ENCODE measurements around the gene TMX3.

GRCh38 chr18:68757126-68757525 lies 42.2 kb upstream of the TMX3 start:
- TF ChIP-seq CTCF (IDR thresholded peaks at IDR 0.05) (no peak), POLR2A (IDR thresholded peaks at IDR 0.05) (no peak)

All from thyroid gland (tissue), 4 donors.